Endothelial cell of umbilical vein (primary cell): ENCODE data around the gene GYS1.

Experiments used
- CTCF ChIP-seq, 2 donors: IDR thresholded peaks; 1 replicate in 1 of 2; 2 replicates in 1 of 2; pipeline ENCODE4 v1.5.1; 2011; ENCODE audit warnings: low read length in 2 of 2, mild to moderate bottlenecking in 2 of 2, moderate library complexity in 2 of 2, control low read depth in 1 of 2, inconsistent platforms in 1 of 2, low read depth in 1 of 2; ENCODE audit not compliant: insufficient read depth in 1 of 2; ENCODE audit errors: extremely low read depth in 1 of 2
- EZH2 ChIP-seq: IDR thresholded peaks from 2 replicates; pipeline ENCODE4 v1.6.1; 2012; ENCODE audit warnings: borderline replicate concordance, low read depth, mild to moderate bottlenecking, moderate library complexity, low read length, inconsistent platforms; ENCODE audit not compliant: severe bottlenecking
- JUN ChIP-seq: IDR thresholded peaks from 2 replicates; pipeline ENCODE4 v1.6.1; 2011; ENCODE audit warnings: borderline replicate concordance, low read depth; ENCODE audit not compliant: insufficient read length, insufficient read depth
- MAX ChIP-seq: IDR thresholded peaks from 2 replicates; pipeline ENCODE4 v1.6.1; 2011; ENCODE audit not compliant: insufficient read depth, insufficient read length
- MYC ChIP-seq: IDR thresholded peaks from one replicate; pipeline ENCODE4 v1.6.1; 2011; ENCODE audit warnings: mild to moderate bottlenecking, low read depth, low read length
- POLR2A ChIP-seq: IDR thresholded peaks from 2 replicates; pipeline ENCODE4 v1.6.1; 2012; ENCODE audit warnings: low read depth, mild to moderate bottlenecking, control low read depth, low read length
- POLR2AphosphoS5 ChIP-seq: IDR thresholded peaks from 2 replicates; pipeline ENCODE4 v1.6.1; 2012; ENCODE audit warnings: low read depth, mild to moderate bottlenecking, control low read depth, low read length, moderate library complexity; ENCODE audit not compliant: insufficient read depth

GRCh38 chr19:48955308-48955958, 37.7 kb downstream of the GYS1 start:
- TF ChIP-seq CTCF (IDR thresholded peaks at IDR 0.05; ENCODE audit: extremely low read depth in 1 of 2, insufficient read depth in 1 of 2, low read depth in 1 of 2, low read length in 2 of 2): no peak
- peak; percentile 49 for TF ChIP-seq POLR2A
- no peak for TF ChIP-seq POLR2AphosphoS5
- no peak for TF ChIP-seq MYC
- TF ChIP-seq EZH2: no peak
- TF ChIP-seq MAX: no peak
- no peak for TF ChIP-seq JUN
